Measurements from ENCODE around the gene DLK2.

The DLK2 gene

GRCh38 chr6:43407296-43407695 is 48.1 kb downstream of the DLK2 start:
- no peaks in the 10 kb centered on the region for H3K9me3 Mint-ChIP-seq
- H3K4me3 Mint-ChIP-seq, result no peak overlapping the region
- DNase-seq, result no peak
- H3K27ac Mint-ChIP-seq, result no peak overlapping the region
- ATAC-seq, result no peak
- H3K4me1 Mint-ChIP-seq, result no peaks in the 10 kb centered on the region
- H3K27me3 Mint-ChIP-seq, result peaks cover 15% of the 10 kb centered on the region
- no peaks in the 10 kb centered on the region for H3K36me3 Mint-ChIP-seq (ENCODE audit: low read depth)

- ATAC-seq (no peak), DNase-seq (no peak)
- H3K27me3 Mint-ChIP-seq, result peaks cover 17% of the 10 kb centered on the region
- no peak overlapping the region for H3K4me3 Mint-ChIP-seq
- no peak overlapping the region for H3K27ac Mint-ChIP-seq
- no peaks in the 10 kb centered on the region for H3K4me1 Mint-ChIP-seq
- no peaks in the 10 kb centered on the region for H3K9me3 Mint-ChIP-seq
- no peaks in the 10 kb centered on the region for H3K36me3 Mint-ChIP-seq (ENCODE audit: low read depth)
Measured at GRCh38 chr6:43405354-43405753, 50.0 kb downstream of the DLK2 start.

DNA sequence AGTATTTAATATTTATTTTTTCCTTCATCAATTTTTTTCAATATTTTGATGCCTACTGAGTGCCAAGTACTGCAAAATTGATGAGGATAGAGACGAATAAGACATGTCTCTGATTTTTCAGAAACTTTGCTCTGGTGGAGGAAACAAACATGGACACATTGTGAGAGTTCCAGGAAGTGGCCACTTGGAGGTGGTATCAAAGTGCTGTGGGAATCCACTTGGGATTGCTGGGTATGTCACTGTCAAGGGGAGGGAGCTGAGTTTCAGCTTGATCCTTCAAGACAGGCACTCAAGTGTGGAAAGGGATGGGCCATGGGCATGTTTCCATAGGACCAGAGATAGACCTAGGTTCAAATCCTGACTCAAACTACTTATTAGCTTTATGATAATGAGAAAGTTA is 52.5 kb downstream of the DLK2 start:
- H3K9me3 Mint-ChIP-seq, result no peaks in the 10 kb centered on the region
- DNase-seq, result no peak
- H3K36me3 Mint-ChIP-seq (ENCODE audit: low read depth), result no peaks in the 10 kb centered on the region
- no peak overlapping the region for H3K27ac Mint-ChIP-seq
- H3K27me3 Mint-ChIP-seq, result peaks cover 15% of the 10 kb centered on the region
- no peak overlapping the region for H3K4me3 Mint-ChIP-seq
- H3K4me1 Mint-ChIP-seq, result peaks cover 1% of the 10 kb centered on the region
- no peak for ATAC-seq

DNA sequence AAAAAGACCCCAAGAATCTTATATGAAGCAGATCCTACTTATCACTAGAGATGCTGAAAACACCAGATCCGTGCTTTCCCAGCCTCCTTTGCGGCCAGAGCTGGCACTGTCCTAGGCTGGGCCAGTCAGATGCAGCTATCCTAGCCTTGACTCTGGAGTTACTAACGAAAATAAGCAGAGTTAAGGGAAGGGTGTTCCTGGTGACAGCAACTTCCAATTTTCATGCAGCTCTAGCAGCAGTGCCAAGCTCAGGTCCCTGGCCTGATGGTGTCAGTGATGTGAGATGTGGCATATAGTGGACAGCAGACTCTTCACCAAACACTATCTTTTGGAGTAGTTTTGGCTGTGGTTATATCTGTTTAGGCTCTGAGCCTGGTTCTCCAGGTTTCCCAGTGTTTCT is 53.6 kb downstream of the DLK2 start:
- peaks cover 2% of the 10 kb centered on the region for H3K4me1 Mint-ChIP-seq
- ATAC-seq, result no peak
- peaks cover 15% of the 10 kb centered on the region for H3K27me3 Mint-ChIP-seq
- H3K9me3 Mint-ChIP-seq, result no peaks in the 10 kb centered on the region
- DNase-seq, result no peak
- H3K27ac Mint-ChIP-seq, result no peak overlapping the region
- no peak overlapping the region for H3K4me3 Mint-ChIP-seq
- H3K36me3 Mint-ChIP-seq (ENCODE audit: low read depth), result no peaks in the 10 kb centered on the region

Data from activated naive CD8-positive, alpha-beta T cell treated with anti-CD3 and anti-CD28 coated beads, Interleukin-2, amount 50 U/mL, for 24 hours (primary cell).